ENCODE results near the gene EEF1E1. TPM values are rescaled to one million over a fixed set of nuclear protein-coding genes. Genes with fewer than 3 reads are reported as not detected.
A peak's percentile ranks its signal among the peaks of the same experiment; 100 is the strongest.
"Not testable (repeated sequence)": the region's sequence is repeated elsewhere in the genome, so short reads cannot be mapped to it uniquely, and the experiment has no call there.

The EEF1E1 gene
- polyA plus RNA-seq, 6 donors from 2014 or later, result 59.3 to 98.1 (median 61.6) TPM

GRCh38 chr6:8065519-8065911 is 36.8 kb downstream of the EEF1E1 start:
- peaks cover 0 to 18% (median 0%) of the 10 kb centered on the region in 3 donors for H3K4me1 Mint-ChIP-seq
- no peak for ATAC-seq (ENCODE audit: low read depth in 2 of 2)
- H3K36me3 Mint-ChIP-seq, result no peaks in the 10 kb centered on the region
- H3K27me3 Mint-ChIP-seq, result no peaks in the 10 kb centered on the region
- peak overlapping the region in 4 of 6 donors; percentile 61 to 97 (median 96) for H3K27ac Mint-ChIP-seq
- no peak for DNase-seq
- no peaks in the 10 kb centered on the region for H3K9me3 Mint-ChIP-seq
- peak overlapping the region in 4 of 8 donors; percentile 33 to 94 (median 94) for H3K4me3 Mint-ChIP-seq

- H3K27ac Mint-ChIP-seq, result peak overlapping the region; percentile 89 to 98 (median 97)
- H3K4me3 Mint-ChIP-seq, result peak overlapping the region; percentile 91 to 96 (median 94)
- H3K4me1 Mint-ChIP-seq, result peaks cover 0 to 23% (median 0%) of the 10 kb centered on the region in 3 donors
- H3K27me3 Mint-ChIP-seq, result no peaks in the 10 kb centered on the region
- H3K36me3 Mint-ChIP-seq, result peaks cover 5 to 6% of the 10 kb centered on the region in 2 donors
- no peaks in the 10 kb centered on the region for H3K9me3 Mint-ChIP-seq
- no peak for ATAC-seq (ENCODE audit: low read depth in 2 of 2)
- DNase-seq, result no peak
These were observed 37.5 kb downstream of the EEF1E1 start for GRCh38 chr6:8064638-8065518.

- peaks cover 0 to 25% (median 0%) of the 10 kb centered on the region in 3 donors for H3K4me1 Mint-ChIP-seq
- peaks cover 5 to 8% of the 10 kb centered on the region in 2 donors for H3K36me3 Mint-ChIP-seq
- no peaks in the 10 kb centered on the region for H3K27me3 Mint-ChIP-seq
- DNase-seq (peak; percentile 98), ATAC-seq (ENCODE audit: low read depth in 2 of 2) (peak; percentile 92 to 93)
- no peaks in the 10 kb centered on the region for H3K9me3 Mint-ChIP-seq
- peak within 1 kb of the TSS; percentile 89 to 98 (median 97) for H3K27ac Mint-ChIP-seq
- H3K4me3 Mint-ChIP-seq, result peak within 1 kb of the TSS; percentile 91 to 96 (median 94)
These were observed 38.3 kb downstream of the EEF1E1 start, which contains the start of gene BLOC1S5 for GRCh38 chr6:8063761-8064637. Gene BLOC1S5 (minus strand): TSS chr6:8064389. CDS start chr6:8064376, 13 bp downstream.

- Mint-ChIP-seq H3K4me1 (peaks cover 0 to 35% (median 6%) of the 10 kb centered on the region in 3 donors), H3K4me3 (peak overlapping the region in 1 of 8 donors; percentile 93), H3K36me3 (peaks cover 8 to 12% of the 10 kb centered on the region in 2 donors), H3K9me3 (no peaks in the 10 kb centered on the region), H3K27ac (no peak overlapping the region), H3K27me3 (no peaks in the 10 kb centered on the region)
- no peak for ATAC-seq (ENCODE audit: low read depth in 2 of 2)
- no peak for DNase-seq
These were observed 40.6 kb downstream of the EEF1E1 start for GRCh38 chr6:8061736-8062135.

- Mint-ChIP-seq H3K4me3 (peak overlapping the region in 1 of 8 donors; percentile 42), H3K4me1 (peaks cover 0 to 32% (median 6%) of the 10 kb centered on the region in 3 donors), H3K36me3 (peaks cover 8 to 12% of the 10 kb centered on the region in 2 donors), H3K9me3 (no peaks in the 10 kb centered on the region), H3K27me3 (no peaks in the 10 kb centered on the region), H3K27ac (peak overlapping the region in 1 of 6 donors; percentile 53)
- ATAC-seq (ENCODE audit: low read depth in 2 of 2) (no peak), DNase-seq (no peak)
These were observed 42.0 kb downstream of the EEF1E1 start for GRCh38 chr6:8060346-8060745.

- DNase-seq, result no peak
- H3K9me3 Mint-ChIP-seq, result no peaks in the 10 kb centered on the region
- no peak overlapping the region for H3K27ac Mint-ChIP-seq
- no peak overlapping the region for H3K4me3 Mint-ChIP-seq
- H3K27me3 Mint-ChIP-seq, result no peaks in the 10 kb centered on the region
- H3K36me3 Mint-ChIP-seq, result peaks cover 8 to 12% of the 10 kb centered on the region in 2 donors
- peaks cover 0 to 21% (median 6%) of the 10 kb centered on the region in 3 donors for H3K4me1 Mint-ChIP-seq
- no peak for ATAC-seq (ENCODE audit: low read depth in 2 of 2)
These were observed 43.2 kb downstream of the EEF1E1 start for GRCh38 chr6:8059129-8059528.

- ATAC-seq (ENCODE audit: low read depth in 2 of 2) (no peak), DNase-seq (no peak)
- Mint-ChIP-seq H3K27me3 (no peaks in the 10 kb centered on the region), H3K4me1 (peaks cover 0 to 17% (median 6%) of the 10 kb centered on the region in 3 donors), H3K27ac (no peak overlapping the region), H3K9me3 (no peaks in the 10 kb centered on the region), H3K36me3 (peaks cover 8 to 12% of the 10 kb centered on the region in 2 donors), H3K4me3 (peak overlapping the region in 1 of 8 donors; percentile 22)
These were observed 44.6 kb downstream of the EEF1E1 start for GRCh38 chr6:8057793-8058192.

GRCh38 chr6:8057263-8057662 is 45.1 kb downstream of the EEF1E1 start:
- Mint-ChIP-seq H3K36me3 (peaks cover 8 to 12% of the 10 kb centered on the region in 2 donors), H3K27me3 (no peaks in the 10 kb centered on the region), H3K27ac (no peak overlapping the region), H3K4me1 (peaks cover 0 to 18% (median 6%) of the 10 kb centered on the region in 3 donors), H3K9me3 (no peaks in the 10 kb centered on the region), H3K4me3 (no peak overlapping the region)
- DNase-seq (no peak), ATAC-seq (ENCODE audit: low read depth in 2 of 2) (no peak)

GRCh38 chr6:8054276-8054675 is 48.1 kb downstream of the EEF1E1 start:
- no peak for ATAC-seq (ENCODE audit: low read depth in 2 of 2)
- Mint-ChIP-seq H3K27me3 (no peaks in the 10 kb centered on the region), H3K4me3 (no peak overlapping the region), H3K27ac (peak overlapping the region in 1 of 6 donors; percentile 54), H3K9me3 (no peaks in the 10 kb centered on the region), H3K4me1 (peaks cover 4 to 14% (median 11%) of the 10 kb centered on the region in 3 donors), H3K36me3 (peaks cover 14 to 17% of the 10 kb centered on the region in 2 donors)
- DNase-seq, result no peak

GRCh38 chr6:8047541-8048292 is 54.6 kb downstream of the EEF1E1 start:
- Mint-ChIP-seq H3K4me3 (no peak overlapping the region), H3K9me3 (peaks cover 0 to 26% (median 21%) of the 10 kb centered on the region in 7 donors), H3K27ac (no peak overlapping the region), H3K27me3 (no peaks in the 10 kb centered on the region), H3K36me3 (peaks cover 35 to 45% of the 10 kb centered on the region in 2 donors), H3K4me1 (peaks cover 10 to 20% (median 13%) of the 10 kb centered on the region in 3 donors)
- ATAC-seq (ENCODE audit: low read depth in 2 of 2), result no peak
- no peak for DNase-seq

- H3K9me3 Mint-ChIP-seq, result peaks cover 0 to 26% (median 21%) of the 10 kb centered on the region in 7 donors
- H3K36me3 Mint-ChIP-seq, result peaks cover 30 to 37% of the 10 kb centered on the region in 2 donors
- H3K27ac Mint-ChIP-seq; ATAC-seq (ENCODE audit: low read depth in 2 of 2); DNase-seq; H3K4me3 Mint-ChIP-seq; H3K27me3 Mint-ChIP-seq: not testable (repeated sequence)
- peaks cover 6 to 25% (median 13%) of the 10 kb centered on the region in 3 donors for H3K4me1 Mint-ChIP-seq
These were observed 56.6 kb downstream of the EEF1E1 start for GRCh38 chr6:8045769-8046168.

GRCh38 chr6:8043221-8043620 is 59.1 kb downstream of the EEF1E1 start:
- no peak overlapping the region for H3K4me3 Mint-ChIP-seq
- H3K9me3 Mint-ChIP-seq, result peaks cover 4 to 26% (median 21%) of the 10 kb centered on the region in 7 donors
- peaks cover 34 to 47% of the 10 kb centered on the region in 2 donors for H3K36me3 Mint-ChIP-seq
- no peak for DNase-seq
- H3K4me1 Mint-ChIP-seq, result peaks cover 6 to 25% (median 13%) of the 10 kb centered on the region in 3 donors
- peak overlapping the region in 2 of 6 donors; percentile 13 to 61 for H3K27ac Mint-ChIP-seq
- ATAC-seq (ENCODE audit: low read depth in 2 of 2), result no peak
- H3K27me3 Mint-ChIP-seq, result no peaks in the 10 kb centered on the region

Data from naive B cell (primary cell).